Epidermal melanocyte (primary cell): ENCODE results near the gene TACO1.

ENCODE experiments used
- DNase-seq: peaks from one replicate; pipeline ENCODE4 v3.0.0; 2011; ENCODE audit warnings: low spot score; ENCODE audit not compliant: insufficient read length

The TACO1 gene

GRCh38 chr17:63600569-63601438 lies at the start of gene TACO1:
Gene TACO1, plus strand, starts transcription at chr17:63600895. Its CDS starts 189 bp downstream, at chr17:63601084.
- peak; percentile 61 for DNase-seq

DNA sequence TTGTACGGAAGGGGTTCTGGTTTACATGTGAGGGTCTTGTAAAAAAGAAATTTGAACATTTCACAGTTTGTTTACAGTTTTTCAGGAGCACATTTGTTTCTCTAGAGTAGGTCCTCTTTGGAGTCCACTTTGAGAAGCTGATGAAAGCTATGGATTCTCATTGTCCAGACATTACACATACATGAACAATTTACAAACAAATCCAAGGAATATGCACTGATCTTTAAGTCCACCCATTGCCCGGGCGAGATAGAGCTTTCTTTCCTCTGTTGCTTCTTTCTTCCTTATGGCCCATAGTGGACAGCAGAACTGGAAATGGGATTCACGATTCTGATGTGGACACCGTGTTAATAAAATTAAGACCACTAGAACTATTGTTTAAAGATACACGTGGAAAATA lies 48.5 kb upstream of the TACO1 start:
- DNase-seq, result no peak

- DNase-seq, result no peak
Measured at GRCh38 chr17:63555500-63556156, 45.1 kb upstream of the TACO1 start.

- no peak for DNase-seq
Measured at GRCh38 chr17:63557416-63557815, 43.3 kb upstream of the TACO1 start.

DNA sequence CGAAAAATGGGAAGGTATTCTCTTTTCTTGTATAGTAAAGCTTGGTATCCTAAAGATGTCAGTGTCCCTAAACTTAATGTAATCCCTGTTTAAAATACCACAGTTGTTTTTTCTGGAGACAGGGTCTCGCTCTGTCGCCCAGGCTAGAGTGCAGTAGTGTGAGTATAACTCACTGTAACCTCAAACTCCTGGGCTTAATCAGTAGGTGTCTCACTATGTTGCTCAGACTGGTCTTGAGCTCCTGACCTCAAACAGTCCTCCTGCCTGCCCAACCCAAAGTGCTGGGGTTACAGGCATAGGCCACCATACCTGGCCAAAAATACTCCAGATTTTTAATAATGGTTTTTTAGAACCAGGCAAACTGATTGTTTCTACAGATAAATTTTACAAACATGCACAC lies 42.3 kb upstream of the TACO1 start:
- DNase-seq, result no peak

- no peak for DNase-seq
Measured at GRCh38 chr17:63561819-63562218, 38.9 kb upstream of the TACO1 start.

GRCh38 chr17:63563339-63563738 lies 37.4 kb upstream of the TACO1 start:
- DNase-seq, result no peak

GRCh38 chr17:63564562-63564961 lies 36.1 kb upstream of the TACO1 start:
- DNase-seq, result no peak

DNA sequence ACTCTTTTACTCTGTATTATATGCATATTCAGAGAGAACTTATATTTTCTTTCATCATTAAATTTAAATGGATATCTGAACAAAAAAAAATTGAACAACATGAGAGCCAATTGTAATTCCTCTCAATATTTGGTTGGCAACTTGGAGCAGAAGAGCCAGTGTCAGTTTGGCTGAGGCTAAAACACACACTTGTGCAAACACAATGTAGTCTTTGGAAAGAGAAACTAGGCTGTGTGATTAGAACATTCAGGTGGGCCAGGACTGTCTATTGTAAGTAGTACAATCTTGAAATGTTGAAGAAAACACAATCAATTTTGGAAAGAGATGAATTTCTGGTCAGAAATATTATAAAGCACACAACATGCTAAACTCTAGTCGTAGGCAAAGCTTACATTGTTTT lies 33.5 kb upstream of the TACO1 start:
- no peak for DNase-seq

- DNase-seq, result no peak
Measured at GRCh38 chr17:63568563-63568962, 32.1 kb upstream of the TACO1 start.

GRCh38 chr17:63571632-63572310 lies 28.9 kb upstream of the TACO1 start:
- DNase-seq, result no peak

DNA sequence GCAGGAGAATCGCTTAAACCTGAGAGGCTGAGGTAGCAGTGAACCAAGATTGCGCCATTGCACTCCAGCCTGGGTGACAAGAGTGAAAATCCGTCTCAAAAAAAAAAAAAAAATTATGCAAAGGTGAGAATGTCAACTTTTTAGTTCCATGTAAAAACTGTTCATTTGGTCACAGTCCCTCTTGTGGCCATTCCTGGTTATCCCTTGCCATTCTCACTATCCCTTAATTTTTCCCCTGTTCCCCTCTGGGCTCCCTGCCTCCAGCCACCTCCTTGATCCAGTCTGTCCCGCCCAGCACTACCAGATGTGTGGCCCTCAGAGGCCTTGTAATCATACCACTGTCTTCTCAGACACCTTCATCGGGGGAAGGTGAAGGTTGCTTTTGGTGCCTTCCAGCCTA lies 27.1 kb upstream of the TACO1 start:
- no peak for DNase-seq

GRCh38 chr17:63578027-63578768 lies 22.5 kb upstream of the TACO1 start:
- no peak for DNase-seq

GRCh38 chr17:63578769-63579111 lies 22.0 kb upstream of the TACO1 start:
- no peak for DNase-seq

DNA sequence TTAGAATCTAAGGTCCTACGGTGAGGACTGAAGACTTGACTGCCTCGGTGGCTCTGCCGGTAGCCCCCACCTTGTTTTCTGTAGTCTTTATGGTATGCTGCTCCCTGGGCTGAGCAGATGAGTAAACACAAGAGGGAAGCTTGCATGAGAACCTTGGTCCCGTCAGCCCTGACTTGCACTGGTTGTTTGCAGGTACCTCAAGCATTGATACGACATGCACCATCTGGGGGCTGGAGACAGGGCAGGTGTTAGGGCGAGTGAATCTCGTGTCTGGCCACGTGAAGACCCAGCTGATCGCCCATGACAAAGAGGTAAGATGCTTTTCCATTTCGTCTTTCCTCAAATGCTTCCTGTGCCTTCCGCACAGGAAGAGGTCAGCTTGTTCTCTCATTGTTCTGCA lies 21.1 kb upstream of the TACO1 start:
- no peak for DNase-seq

- DNase-seq, result no peak
Measured at GRCh38 chr17:63587770-63588169, 12.9 kb upstream of the TACO1 start.

GRCh38 chr17:63588797-63589196 lies 11.9 kb upstream of the TACO1 start:
- no peak for DNase-seq

- DNase-seq, result no peak
Measured at GRCh38 chr17:63589646-63590045, 11.0 kb upstream of the TACO1 start.

GRCh38 chr17:63592797-63593196 lies 7.9 kb upstream of the TACO1 start:
- no peak for DNase-seq

DNA sequence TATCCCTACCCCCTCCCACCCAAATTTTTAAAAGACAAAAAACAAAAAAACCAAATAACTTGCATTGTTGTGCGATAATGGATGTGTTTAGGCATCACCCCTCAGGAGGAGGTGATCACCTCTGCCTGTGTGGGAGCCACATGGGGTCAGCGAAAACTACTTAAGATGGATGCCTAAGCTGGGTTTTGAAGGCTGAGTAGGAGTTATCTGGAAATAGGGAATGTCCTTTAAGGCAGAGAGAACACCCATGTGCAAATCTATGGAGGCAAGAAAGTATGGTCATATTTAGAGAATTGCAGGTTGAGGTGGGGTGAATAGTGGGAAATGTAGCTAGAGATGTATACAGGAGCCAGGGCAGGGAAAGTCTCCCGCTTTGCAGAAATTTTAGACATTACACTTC lies 5.6 kb upstream of the TACO1 start:
- no peak for DNase-seq

GRCh38 chr17:63596856-63597586 lies 3.7 kb upstream of the TACO1 start:
- DNase-seq, result no peak
